HEK293 (cell line): ENCODE data around the gene CSDE1.
A peak's percentile ranks its signal among the peaks of the same experiment; 100 is the strongest.

Source experiments
- CTCF ChIA-PET: fragments of 350-600 bp; formaldehyde crosslinking; extraction: SDS; loops from one replicate; lab custom pipeline; 2021; ENCODE audit warnings: antibody characterized with exemption; lab: Yijun Ruan, JAX
- POLR2A ChIA-PET: fragments of 300-600 bp; formaldehyde crosslinking; extraction: SDS; loops from one replicate; lab custom pipeline; 2020; ENCODE audit warnings: antibody characterized with exemption, inconsistent platforms; lab: Yijun Ruan, JAX
- H3K27ac ChIP-seq: fragments of 200-500 bp; sonication (Bioruptor generic); 2 replicates; pipeline ENCODE4 v1.5.1; 2014; ENCODE audit warnings: low read depth, low read length, control low read depth, inconsistent platforms; ENCODE audit errors: extremely low read depth
- H3K36me3 ChIP-seq, 2 experiments: fragments of 200-500 bp in 1 of 2; sonication (Bioruptor generic) in 1 of 2; 1 replicate in 1 of 2; 2 replicates in 1 of 2; pipeline ENCODE4 v1.5.1; 2014 to 2017; ENCODE audit warnings: inconsistent platforms in 2 of 2, low read length in 2 of 2; ENCODE audit not compliant: control insufficient read depth in 2 of 2, insufficient read depth in 1 of 2
- H3K4me1 ChIP-seq: fragments of 200-500 bp; sonication (Bioruptor generic); 2 replicates; pipeline ENCODE4 v1.5.1; 2014; ENCODE audit warnings: mild to moderate bottlenecking, low read length, inconsistent platforms; ENCODE audit not compliant: control insufficient read depth, insufficient read depth
- H3K4me3 ChIP-seq: 2 replicates; pipeline ENCODE4 v1.5.1; 2011; ENCODE audit warnings: low read depth, mild to moderate bottlenecking, control low read depth, low read length, moderate library complexity
- H3K9me3 ChIP-seq: fragments of 200-500 bp; sonication (Bioruptor generic); 2 replicates; pipeline ENCODE4 v1.5.1; 2014; ENCODE audit warnings: low read depth, low read length, inconsistent platforms; ENCODE audit not compliant: control insufficient read depth, insufficient read depth
- HIC1 ChIP-seq: fragments of 450-650 bp; formaldehyde crosslinking; IDR thresholded peaks from 2 replicates; pipeline ENCODE4 v1.5.1; 2016; ENCODE audit warnings: missing biosample characterization, missing genetic modification characterization
- KLF10 ChIP-seq: fragments of 450-650 bp; IDR thresholded peaks from 2 replicates; pipeline ENCODE4 v1.5.1; 2018; ENCODE audit warnings: missing biosample characterization, mild to moderate bottlenecking, missing genetic modification characterization
- PRDM1 ChIP-seq: fragments of 450-650 bp; formaldehyde crosslinking; IDR thresholded peaks from 2 replicates; pipeline ENCODE4; 2016; ENCODE audit warnings: missing biosample characterization, missing genetic modification characterization
- REPIN1 ChIP-seq: fragments of 450-650 bp; formaldehyde crosslinking; IDR thresholded peaks from 2 replicates; pipeline ENCODE4 v1.5.1; 2017; ENCODE audit warnings: missing biosample characterization, missing genetic modification characterization, low read depth
- SP2 ChIP-seq: fragments of 450-650 bp; formaldehyde crosslinking; IDR thresholded peaks from 2 replicates; pipeline ENCODE4 v1.5.1; 2016; ENCODE audit warnings: missing biosample characterization, missing genetic modification characterization
- ZBTB7A ChIP-seq: fragments of 450-650 bp; formaldehyde crosslinking; IDR thresholded peaks from 2 replicates; pipeline ENCODE4 v1.5.1; 2016; ENCODE audit warnings: low read depth, missing biosample characterization, missing genetic modification characterization
- ZFP41 ChIP-seq: fragments of 450-650 bp; formaldehyde crosslinking; IDR thresholded peaks from 2 replicates; pipeline ENCODE4 v1.5.1; 2016; ENCODE audit warnings: missing biosample characterization, missing genetic modification characterization, borderline replicate concordance
- ZIC2 ChIP-seq: fragments of 450-650 bp; formaldehyde crosslinking; IDR thresholded peaks from 2 replicates; pipeline ENCODE4 v1.5.1; 2016; ENCODE audit warnings: missing biosample characterization, missing genetic modification characterization
- ZNF121 ChIP-seq: fragments of 450-650 bp; formaldehyde crosslinking; IDR thresholded peaks from 2 replicates; pipeline ENCODE4 v1.5.1; 2016; ENCODE audit warnings: missing biosample characterization, missing genetic modification characterization
- ZNF19 ChIP-seq: fragments of 450-650 bp; formaldehyde crosslinking; IDR thresholded peaks from 2 replicates; pipeline ENCODE4; 2016; ENCODE audit warnings: missing biosample characterization, missing genetic modification characterization, low read depth
- ZNF202 ChIP-seq: fragments of 450-650 bp; formaldehyde crosslinking; IDR thresholded peaks from 2 replicates; pipeline ENCODE4 v1.5.1; 2016; ENCODE audit warnings: missing biosample characterization, missing genetic modification characterization, borderline replicate concordance
- ZNF214 ChIP-seq: fragments of 450-650 bp; formaldehyde crosslinking; IDR thresholded peaks from 2 replicates; pipeline ENCODE4 v1.5.1; 2017; ENCODE audit warnings: missing biosample characterization, mild to moderate bottlenecking, missing genetic modification characterization, borderline replicate concordance
- ZNF274 ChIP-seq, 2 experiments: fragments of 200-500 bp in 1 of 2; fragments of 450-650 bp in 1 of 2; sonication (Bioruptor generic) in 1 of 2; formaldehyde crosslinking in 1 of 2; IDR thresholded peaks; 2 replicates each; pipeline versions ENCODE4 v1.5.1 to v1.6.1; 2014 to 2016; ENCODE audit warnings: borderline replicate concordance in 1 of 2, inconsistent platforms in 1 of 2, low read length in 1 of 2, missing biosample characterization in 1 of 2, missing genetic modification characterization in 1 of 2
- ZNF280D ChIP-seq: fragments of 450-650 bp; formaldehyde crosslinking; IDR thresholded peaks from 2 replicates; pipeline ENCODE4 v1.5.1; 2016; ENCODE audit warnings: missing biosample characterization, missing genetic modification characterization
- ZNF292 ChIP-seq: fragments of 450-650 bp; formaldehyde crosslinking; IDR thresholded peaks from 2 replicates; pipeline ENCODE4 v1.5.1; 2016; ENCODE audit warnings: low read depth, missing biosample characterization, missing genetic modification characterization, borderline replicate concordance
- ZNF324 ChIP-seq: fragments of 450-650 bp; formaldehyde crosslinking; IDR thresholded peaks from 2 replicates; pipeline ENCODE4 v1.5.1; 2016; ENCODE audit warnings: missing biosample characterization, missing genetic modification characterization
- ZNF341 ChIP-seq: fragments of 450-650 bp; formaldehyde crosslinking; IDR thresholded peaks from 2 replicates; pipeline ENCODE4; 2016; ENCODE audit warnings: low read depth, missing biosample characterization, missing genetic modification characterization
- ZNF362 ChIP-seq: fragments of 450-650 bp; formaldehyde crosslinking; IDR thresholded peaks from 2 replicates; pipeline ENCODE4 v1.5.1; 2016; ENCODE audit warnings: missing biosample characterization, missing genetic modification characterization
- ZNF510 ChIP-seq: fragments of 450-650 bp; formaldehyde crosslinking; IDR thresholded peaks from 2 replicates; pipeline ENCODE4 v1.5.1; 2018; ENCODE audit warnings: mild to moderate bottlenecking, missing genetic modification characterization, missing biosample characterization; ENCODE audit not compliant: insufficient replicate concordance
- ZNF654 ChIP-seq: fragments of 450-650 bp; formaldehyde crosslinking; IDR thresholded peaks from 2 replicates; pipeline ENCODE4 v1.5.1; 2016; ENCODE audit warnings: low read depth, missing biosample characterization, missing genetic modification characterization
- ZNF660 ChIP-seq: fragments of 450-650 bp; IDR thresholded peaks from 2 replicates; pipeline ENCODE4 v1.5.1; 2018; ENCODE audit warnings: missing biosample characterization, mild to moderate bottlenecking, missing genetic modification characterization
- ZNF677 ChIP-seq: fragments of 450-650 bp; IDR thresholded peaks from 2 replicates; pipeline ENCODE4 v1.5.0; 2018; ENCODE audit warnings: missing biosample characterization, mild to moderate bottlenecking, missing genetic modification characterization, moderate library complexity
- ZNF747 ChIP-seq: fragments of 450-650 bp; formaldehyde crosslinking; IDR thresholded peaks from 2 replicates; pipeline ENCODE4 v1.5.1; 2016; ENCODE audit warnings: missing biosample characterization, missing genetic modification characterization
- ZSCAN4 ChIP-seq: fragments of 450-650 bp; formaldehyde crosslinking; IDR thresholded peaks from 2 replicates; pipeline ENCODE4 v1.5.1; 2017; ENCODE audit warnings: missing biosample characterization, missing genetic modification characterization
- TF ChIP-seq, protein P1 (sequence below): IDR thresholded peaks from 2 replicates; pipeline ENCODE4 v1.6.1; 2011; ENCODE audit warnings: mild to moderate bottlenecking, low read depth, low read length, borderline replicate concordance

Gene CSDE1

GRCh38 chr1:114780344-114781226, 22.8 kb upstream of the CSDE1 start, which contains the start of gene SIKE1:
Gene SIKE1 (minus strand): TSS chr1:114780685. CDS start chr1:114780607, 78 bp downstream.
- ChIA-PET POLR2A (interaction anchor here (0.6 to 1.2 kb wide), 7 partner anchors 9 to 64 kb away, joined by 3 to 7 read pairs (median 4); partner anchors contain the start of gene NRAS), CTCF (interaction anchor here (0.6 kb wide), 3 partner anchors 232 to 324 kb away, joined by 3 read pairs; no protein-coding TSS in a partner anchor)
- Histone ChIP-seq H3K9me3 (no peaks in the 10 kb centered on the region), H3K4me1 (no peaks in the 10 kb centered on the region), H3K27ac (peak within 1 kb of the TSS; percentile 74), H3K36me3 (peaks cover 8 to 36% of the 10 kb centered on the region in 2 experiments; a peak in 2 of 3 replicates), H3K4me3 (peak within 1 kb of the TSS; percentile 95)
- no peak for TF ChIP-seq ZBTB7A (tag by site-specific recombination)
- no peak for TF ChIP-seq ZNF214
- TF ChIP-seq ZSCAN4 (tag by site-specific recombination) = no peak
- no peak for TF ChIP-seq ZNF510
- 0 out of 2 replicates have a peak, but pooled peaks have one; percentile 63 for TF ChIP-seq ZNF324
- no peak for TF ChIP-seq ZFP41 (tag by site-specific recombination)
- TF ChIP-seq ZNF121 (tag by site-specific recombination) = no peak
- TF ChIP-seq ZNF362 = no peak
- no peak for TF ChIP-seq PRDM1 (tag by site-specific recombination)
- no peak for TF ChIP-seq ZNF274 (IDR thresholded peaks at IDR 0.05; ENCODE audit: low read length)
- TF ChIP-seq ZNF274 (tag by site-specific recombination; IDR thresholded peaks at IDR 0.05; ENCODE audit: borderline replicate concordance) = no peak
- no peak for TF ChIP-seq ZNF292 (tag by site-specific recombination)
- no peak for TF ChIP-seq ZNF280D (tag by site-specific recombination)
- TF ChIP-seq ZNF202 = no peak
- TF ChIP-seq, protein P1, sequence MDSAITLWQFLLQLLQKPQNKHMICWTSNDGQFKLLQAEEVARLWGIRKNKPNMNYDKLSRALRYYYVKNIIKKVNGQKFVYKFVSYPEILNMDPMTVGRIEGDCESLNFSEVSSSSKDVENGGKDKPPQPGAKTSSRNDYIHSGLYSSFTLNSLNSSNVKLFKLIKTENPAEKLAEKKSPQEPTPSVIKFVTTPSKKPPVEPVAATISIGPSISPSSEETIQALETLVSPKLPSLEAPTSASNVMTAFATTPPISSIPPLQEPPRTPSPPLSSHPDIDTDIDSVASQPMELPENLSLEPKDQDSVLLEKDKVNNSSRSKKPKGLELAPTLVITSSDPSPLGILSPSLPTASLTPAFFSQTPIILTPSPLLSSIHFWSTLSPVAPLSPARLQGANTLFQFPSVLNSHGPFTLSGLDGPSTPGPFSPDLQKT = no peak
- TF ChIP-seq ZNF19 = no peak
- no peak for TF ChIP-seq KLF10 (tag by site-specific recombination)
- no peak for TF ChIP-seq ZNF654 (tag by site-specific recombination)
- TF ChIP-seq ZNF660 = peak; percentile 52; the same call in 1 of the 2 replicates
- TF ChIP-seq REPIN1 = no peak
- TF ChIP-seq ZIC2 (tag by site-specific recombination) = peak; percentile 64; the same call in 1 of the 2 replicates
- TF ChIP-seq ZNF341 = peak; percentile 81
- no peak for TF ChIP-seq ZNF677 (tag by site-specific recombination)
- no peak for TF ChIP-seq ZNF747 (tag by site-specific recombination)
- TF ChIP-seq HIC1 (tag by site-specific recombination) = no peak
- peak; percentile 73 for TF ChIP-seq SP2 (tag by site-specific recombination)
